ENCODE results near the gene EIF2B2. TPM values are rescaled to one million over a fixed set of nuclear protein-coding genes. Genes with fewer than 3 reads are reported as not detected.

Gene EIF2B2
- polyA plus RNA-seq, 3 donors from 2014 or later, result 32.6 to 64.5 (median 57.4) TPM

GRCh38 chr14:75016815-75017214 is 14.1 kb downstream of the EIF2B2 start:
- no peak overlapping the region for H3K4me3 Mint-ChIP-seq
- H3K27me3 Mint-ChIP-seq (ENCODE audit: low read depth in 3 of 3), result no peaks in the 10 kb centered on the region
- no peaks in the 10 kb centered on the region for H3K9me3 Mint-ChIP-seq
- peak overlapping the region in 1 of 6 donors; percentile 59 for H3K27ac Mint-ChIP-seq
- peaks cover 0 to 2% of the 10 kb centered on the region in 2 donors for H3K4me1 Mint-ChIP-seq
- peaks cover 25 to 58% (median 33%) of the 10 kb centered on the region in 3 donors for H3K36me3 Mint-ChIP-seq
- DNase-seq, result no peak

- Mint-ChIP-seq H3K36me3 (peaks cover 30 to 58% (median 33%) of the 10 kb centered on the region in 3 donors), H3K27me3 (ENCODE audit: low read depth in 3 of 3) (no peaks in the 10 kb centered on the region), H3K27ac (peak overlapping the region in 1 of 6 donors; percentile 1), H3K9me3 (no peaks in the 10 kb centered on the region), H3K4me3 (no peak overlapping the region), H3K4me1 (no peaks in the 10 kb centered on the region)
- no peak for DNase-seq
Measured at GRCh38 chr14:75018694-75019093, 16.0 kb downstream of the EIF2B2 start.

- H3K9me3 Mint-ChIP-seq, result no peaks in the 10 kb centered on the region
- H3K27ac Mint-ChIP-seq, result peak overlapping the region in 1 of 6 donors; percentile 19
- peaks cover 17 to 33% (median 19%) of the 10 kb centered on the region in 3 donors for H3K36me3 Mint-ChIP-seq
- H3K4me3 Mint-ChIP-seq, result no peak overlapping the region
- no peaks in the 10 kb centered on the region for H3K4me1 Mint-ChIP-seq
- DNase-seq, result peak in 1 of 3 donors; percentile 13
- H3K27me3 Mint-ChIP-seq (ENCODE audit: low read depth in 3 of 3), result no peaks in the 10 kb centered on the region
Measured at GRCh38 chr14:75022655-75023054, 19.9 kb downstream of the EIF2B2 start.

GRCh38 chr14:75023108-75023507 is 20.4 kb downstream of the EIF2B2 start:
- H3K4me1 Mint-ChIP-seq, result no peaks in the 10 kb centered on the region
- no peaks in the 10 kb centered on the region for H3K9me3 Mint-ChIP-seq
- no peak for DNase-seq
- peaks cover 17 to 32% (median 19%) of the 10 kb centered on the region in 3 donors for H3K36me3 Mint-ChIP-seq
- peak overlapping the region in 1 of 6 donors; percentile 20 for H3K27ac Mint-ChIP-seq
- H3K27me3 Mint-ChIP-seq (ENCODE audit: low read depth in 3 of 3), result no peaks in the 10 kb centered on the region
- H3K4me3 Mint-ChIP-seq, result no peak overlapping the region

GRCh38 chr14:75025082-75025481 is 22.4 kb downstream of the EIF2B2 start:
- no peaks in the 10 kb centered on the region for H3K9me3 Mint-ChIP-seq
- no peak overlapping the region for H3K27ac Mint-ChIP-seq
- H3K4me1 Mint-ChIP-seq, result no peaks in the 10 kb centered on the region
- no peak for DNase-seq
- H3K27me3 Mint-ChIP-seq (ENCODE audit: low read depth in 3 of 3), result no peaks in the 10 kb centered on the region
- H3K4me3 Mint-ChIP-seq, result no peak overlapping the region
- H3K36me3 Mint-ChIP-seq, result peaks cover 12 to 20% (median 14%) of the 10 kb centered on the region in 3 donors

- Mint-ChIP-seq H3K9me3 (no peaks in the 10 kb centered on the region), H3K27ac (no peak overlapping the region), H3K27me3 (ENCODE audit: low read depth in 3 of 3) (no peaks in the 10 kb centered on the region), H3K4me1 (no peaks in the 10 kb centered on the region), H3K4me3 (no peak overlapping the region), H3K36me3 (peaks cover 15 to 24% (median 15%) of the 10 kb centered on the region in 3 donors)
- DNase-seq, result no peak
Measured at GRCh38 chr14:75025876-75026275, 23.2 kb downstream of the EIF2B2 start.

GRCh38 chr14:75030147-75030546 is 27.4 kb downstream of the EIF2B2 start:
- Mint-ChIP-seq H3K36me3 (peaks cover 10 to 33% (median 28%) of the 10 kb centered on the region in 3 donors), H3K4me3 (no peak overlapping the region), H3K4me1 (no peaks in the 10 kb centered on the region), H3K27ac (no peak overlapping the region), H3K9me3 (no peaks in the 10 kb centered on the region), H3K27me3 (ENCODE audit: low read depth in 3 of 3) (no peaks in the 10 kb centered on the region)
- DNase-seq, result no peak

- no peak for DNase-seq
- Mint-ChIP-seq H3K27me3 (ENCODE audit: low read depth in 3 of 3) (no peaks in the 10 kb centered on the region), H3K4me1 (no peaks in the 10 kb centered on the region), H3K27ac (no peak overlapping the region), H3K4me3 (no peak overlapping the region), H3K36me3 (peaks cover 22 to 48% (median 40%) of the 10 kb centered on the region in 3 donors), H3K9me3 (no peaks in the 10 kb centered on the region)
Measured at GRCh38 chr14:75032939-75033338, 30.2 kb downstream of the EIF2B2 start.

- no peak overlapping the region for H3K27ac Mint-ChIP-seq
- no peaks in the 10 kb centered on the region for H3K9me3 Mint-ChIP-seq
- peaks cover 19 to 25% (median 20%) of the 10 kb centered on the region in 3 donors for H3K36me3 Mint-ChIP-seq
- H3K4me3 Mint-ChIP-seq, result no peak overlapping the region
- peaks cover 2 to 19% of the 10 kb centered on the region in 2 donors for H3K4me1 Mint-ChIP-seq
- no peaks in the 10 kb centered on the region for H3K27me3 Mint-ChIP-seq (ENCODE audit: low read depth in 3 of 3)
- no peak for DNase-seq
Measured at GRCh38 chr14:75040507-75040906, 37.8 kb downstream of the EIF2B2 start.

GRCh38 chr14:75040959-75041358 is 38.2 kb downstream of the EIF2B2 start:
- peaks cover 4 to 24% of the 10 kb centered on the region in 2 donors for H3K4me1 Mint-ChIP-seq
- H3K27me3 Mint-ChIP-seq (ENCODE audit: low read depth in 3 of 3), result no peaks in the 10 kb centered on the region
- no peak overlapping the region for H3K27ac Mint-ChIP-seq
- no peak for DNase-seq
- H3K4me3 Mint-ChIP-seq, result no peak overlapping the region
- H3K36me3 Mint-ChIP-seq, result peaks cover 15 to 21% (median 16%) of the 10 kb centered on the region in 3 donors
- H3K9me3 Mint-ChIP-seq, result no peaks in the 10 kb centered on the region

- H3K27ac Mint-ChIP-seq, result no peak overlapping the region
- H3K4me3 Mint-ChIP-seq, result no peak overlapping the region
- no peak for DNase-seq
- H3K4me1 Mint-ChIP-seq, result peaks cover 4 to 28% of the 10 kb centered on the region in 2 donors
- peaks cover 12 to 18% (median 15%) of the 10 kb centered on the region in 3 donors for H3K36me3 Mint-ChIP-seq
- H3K9me3 Mint-ChIP-seq, result no peaks in the 10 kb centered on the region
- no peaks in the 10 kb centered on the region for H3K27me3 Mint-ChIP-seq (ENCODE audit: low read depth in 3 of 3)
Measured at GRCh38 chr14:75041613-75042012, 38.9 kb downstream of the EIF2B2 start.

- no peak for DNase-seq
- H3K9me3 Mint-ChIP-seq, result no peaks in the 10 kb centered on the region
- H3K4me3 Mint-ChIP-seq, result no peak overlapping the region
Measured at GRCh38 chr14:75042035-75042434, 39.3 kb downstream of the EIF2B2 start.

GRCh38 chr14:75044322-75044721 is 41.6 kb downstream of the EIF2B2 start:
- Mint-ChIP-seq H3K27me3 (ENCODE audit: low read depth in 3 of 3) (no peaks in the 10 kb centered on the region), H3K4me3 (no peak overlapping the region), H3K27ac (no peak overlapping the region), H3K36me3 (peaks cover 0 to 9% (median 5%) of the 10 kb centered on the region in 3 donors), H3K4me1 (peaks cover 4 to 40% of the 10 kb centered on the region in 2 donors), H3K9me3 (no peaks in the 10 kb centered on the region)
- no peak for DNase-seq

More at GRCh38 chr14:75042035-75042434, 39.3 kb downstream of the EIF2B2 start:
- Mint-ChIP-seq H3K27ac (no peak overlapping the region), H3K36me3 (peaks cover 8 to 16% (median 10%) of the 10 kb centered on the region in 3 donors), H3K4me1 (peaks cover 4 to 32% of the 10 kb centered on the region in 2 donors), H3K27me3 (ENCODE audit: low read depth in 3 of 3) (no peaks in the 10 kb centered on the region)

GRCh38 chr14:75044752-75045151 is 42.0 kb downstream of the EIF2B2 start:
- Mint-ChIP-seq H3K27me3 (ENCODE audit: low read depth in 3 of 3) (no peaks in the 10 kb centered on the region), H3K4me1 (peaks cover 5 to 43% of the 10 kb centered on the region in 2 donors), H3K4me3 (no peak overlapping the region), H3K36me3 (peaks cover 0 to 9% (median 7%) of the 10 kb centered on the region in 3 donors), H3K27ac (no peak overlapping the region), H3K9me3 (no peaks in the 10 kb centered on the region)
- DNase-seq, result no peak

- Mint-ChIP-seq H3K4me3 (no peak overlapping the region), H3K27me3 (ENCODE audit: low read depth in 3 of 3) (peaks cover 1 to 2% (median 2%) of the 10 kb centered on the region in 3 donors), H3K36me3 (peaks cover 0 to 4% (median 3%) of the 10 kb centered on the region in 3 donors)
Measured at GRCh38 chr14:75046275-75046674, 43.6 kb downstream of the EIF2B2 start.

More at GRCh38 chr14:75046275-75046674, 43.6 kb downstream of the EIF2B2 start:
- Mint-ChIP-seq H3K27ac (no peak overlapping the region), H3K9me3 (no peaks in the 10 kb centered on the region), H3K4me1 (peaks cover 17 to 56% of the 10 kb centered on the region in 2 donors)
- DNase-seq, result no peak

Measured in immature natural killer cell (primary cell).